GM19455 (cell line): ENCODE results near the gene BTBD1.

ENCODE experiments used
- ATAC-seq: cut with Tn5 transposase; IDR thresholded peaks from one replicate; pipeline ENCODE4 v1.9.1; 2021; ENCODE audit not compliant: unreplicated experiment

BTBD1 gene

GRCh38 chr15:82999426-82999825 lies 67.6 kb downstream of the BTBD1 start:
- no peak for ATAC-seq

DNA sequence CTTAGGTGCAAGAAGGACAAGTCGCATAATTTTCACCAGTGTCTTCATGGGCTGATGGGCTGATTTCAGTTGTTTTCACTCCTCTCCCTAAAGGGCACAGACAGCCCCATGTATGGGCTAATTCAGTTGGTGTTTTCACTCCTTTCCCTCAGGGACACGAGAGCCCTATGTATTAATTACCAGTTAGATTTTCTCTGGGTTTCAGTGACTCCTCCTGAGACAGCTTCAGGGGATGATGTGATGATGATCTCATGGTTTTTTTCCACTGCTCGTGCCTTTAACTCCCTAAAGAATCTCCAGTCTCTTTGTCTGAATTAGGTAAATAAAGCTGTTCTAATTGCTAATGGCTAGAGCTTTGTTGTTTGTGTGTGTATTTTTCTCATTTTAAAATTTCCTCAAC lies 71.1 kb downstream of the BTBD1 start:
- no peak for ATAC-seq

GRCh38 chr15:82995076-82995475 lies 72.0 kb downstream of the BTBD1 start:
- no peak for ATAC-seq

GRCh38 chr15:82993144-82993543 lies 73.9 kb downstream of the BTBD1 start:
- no peak for ATAC-seq

DNA sequence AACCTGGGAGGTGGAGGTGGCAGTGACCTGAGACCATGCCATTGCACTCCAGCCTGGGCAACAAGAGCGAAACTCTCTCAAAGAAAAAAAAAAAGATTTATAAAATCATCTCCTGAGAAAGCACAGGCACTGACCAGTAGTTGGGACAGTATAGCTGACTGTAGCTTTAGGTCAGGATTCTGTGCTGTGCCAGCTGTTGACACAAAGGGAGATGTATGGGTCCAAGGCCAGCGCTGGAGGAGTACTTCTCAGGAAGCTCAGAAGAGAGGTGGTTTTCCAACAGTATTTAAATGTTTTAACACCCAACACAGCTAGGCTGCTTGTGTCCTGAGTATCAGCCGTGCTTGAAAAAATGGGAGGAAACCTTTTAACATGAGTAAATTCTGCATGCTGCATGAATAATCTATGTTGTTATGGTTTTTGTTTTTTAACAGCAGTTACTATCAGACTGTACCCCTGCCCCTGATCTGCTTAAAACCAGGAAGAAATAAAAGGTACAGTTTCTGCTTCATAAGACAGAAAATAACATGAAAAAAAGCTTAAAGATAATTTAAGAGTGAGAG lies 74.5 kb downstream of the BTBD1 start:
- no peak for ATAC-seq

DNA sequence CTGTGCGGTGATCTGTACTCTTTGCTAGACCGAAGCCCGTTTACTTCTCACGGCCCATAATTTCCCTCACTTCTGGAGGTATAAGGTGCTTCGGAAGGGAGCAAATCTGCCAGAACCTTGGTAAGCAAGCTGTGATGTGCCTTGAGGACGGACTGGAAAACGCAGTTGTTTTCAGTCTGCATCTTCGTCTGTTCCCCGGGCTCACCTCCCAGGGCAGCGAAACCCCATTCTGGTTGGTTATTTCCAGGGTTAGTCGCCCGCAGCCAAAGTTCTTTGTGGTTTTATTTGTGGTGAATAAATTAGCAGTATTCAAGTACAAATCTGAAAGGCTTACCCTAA lies 80.6 kb downstream of the BTBD1 start:
- ATAC-seq: peak; percentile 32

- peak; percentile 93 for ATAC-seq
Measured at GRCh38 chr15:82985688-82986441, 81.2 kb downstream of the BTBD1 start, which contains the start of gene RAMAC. RAMAC (plus strand) TSS chr15:82986210; CDS start chr15:82989019, 2,809 bp downstream.

DNA sequence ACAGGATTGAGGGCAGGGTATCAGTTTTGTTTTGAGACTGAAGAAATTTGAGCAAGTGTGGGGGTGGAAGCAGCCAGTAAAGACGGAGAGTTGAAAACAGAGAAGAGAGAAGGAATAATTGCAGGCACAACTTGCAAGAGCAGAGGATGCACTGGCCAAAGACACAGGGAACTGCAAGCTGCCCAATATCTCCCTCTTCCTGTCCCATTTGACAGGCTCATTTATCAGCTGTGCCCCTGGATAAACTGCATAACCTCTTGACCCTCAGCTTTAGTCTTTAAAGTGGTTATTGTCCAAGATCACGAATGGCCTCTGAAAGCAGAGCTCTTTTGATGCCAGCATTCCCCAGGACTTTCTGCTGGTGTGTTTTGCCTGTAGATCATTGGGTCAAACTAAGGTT lies 86.1 kb downstream of the BTBD1 start:
- ATAC-seq: no peak

GRCh38 chr15:82979726-82980125 lies 87.3 kb downstream of the BTBD1 start:
- ATAC-seq: no peak

- no peak for ATAC-seq
Measured at GRCh38 chr15:82978438-82978837, 88.6 kb downstream of the BTBD1 start.

GRCh38 chr15:82977076-82977475 lies 90.0 kb downstream of the BTBD1 start:
- no peak for ATAC-seq

- ATAC-seq: no peak
Measured at GRCh38 chr15:82972990-82973389, 94.1 kb downstream of the BTBD1 start.

DNA sequence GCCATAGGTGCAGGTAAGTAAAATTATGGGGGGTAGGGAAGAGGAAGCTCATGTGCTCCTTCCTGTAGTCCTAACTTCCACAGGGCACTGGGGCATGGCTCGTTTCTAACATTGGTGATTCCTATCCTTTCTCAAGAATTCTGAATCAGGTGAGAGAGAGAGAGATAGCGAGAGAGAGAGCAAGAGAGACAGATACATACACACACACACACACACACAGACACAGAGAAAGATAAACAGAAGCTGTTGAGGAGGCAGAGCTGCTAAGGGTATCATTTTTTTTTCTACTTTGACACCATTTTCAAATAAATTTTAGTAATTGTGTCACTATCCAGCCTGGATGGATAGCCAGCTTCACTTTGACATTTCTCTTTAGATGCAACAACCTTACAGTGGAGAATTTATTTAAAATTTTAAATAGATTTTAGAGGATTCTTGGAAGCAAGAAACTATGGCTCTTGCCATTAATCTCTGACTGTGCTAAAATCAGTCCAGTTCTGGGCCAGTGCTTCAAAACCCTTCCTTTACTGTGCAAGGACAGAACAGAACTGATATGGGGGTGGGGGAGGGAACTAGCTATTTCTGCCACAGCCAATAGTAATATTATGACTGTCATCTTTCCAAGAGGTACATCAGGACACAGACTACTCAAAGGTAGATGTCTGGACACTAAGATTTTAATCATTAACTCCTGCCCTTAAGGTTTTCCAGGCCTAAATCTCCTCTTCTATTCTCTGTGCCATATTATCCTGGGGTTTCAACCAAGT lies 95.7 kb downstream of the BTBD1 start:
- no peak for ATAC-seq

GRCh38 chr15:82970696-82971095 lies 96.4 kb downstream of the BTBD1 start:
- ATAC-seq: no peak

GRCh38 chr15:82970078-82970686 lies 96.9 kb downstream of the BTBD1 start:
- no peak for ATAC-seq

DNA sequence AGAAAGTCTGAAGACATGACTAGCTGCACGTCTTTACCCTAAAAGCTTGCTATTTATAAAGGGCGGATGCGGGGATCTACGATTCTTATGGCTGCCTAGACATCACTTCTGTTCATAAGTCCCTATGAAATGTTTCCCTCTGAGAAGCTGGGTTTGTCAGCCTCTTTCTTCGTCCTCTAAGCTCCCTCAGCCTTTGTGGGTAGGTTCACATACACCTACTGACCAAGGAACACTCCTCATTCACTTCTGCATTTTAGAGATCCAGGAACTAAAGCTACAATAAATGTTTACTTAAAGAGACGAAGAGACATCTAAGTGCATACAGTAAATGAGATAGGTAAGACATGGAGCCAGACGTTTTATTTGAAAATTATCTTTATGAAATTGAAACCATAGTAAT lies 97.7 kb downstream of the BTBD1 start:
- no peak for ATAC-seq

- no peak for ATAC-seq
Measured at GRCh38 chr15:82968066-82968465, 99.0 kb downstream of the BTBD1 start.

DNA sequence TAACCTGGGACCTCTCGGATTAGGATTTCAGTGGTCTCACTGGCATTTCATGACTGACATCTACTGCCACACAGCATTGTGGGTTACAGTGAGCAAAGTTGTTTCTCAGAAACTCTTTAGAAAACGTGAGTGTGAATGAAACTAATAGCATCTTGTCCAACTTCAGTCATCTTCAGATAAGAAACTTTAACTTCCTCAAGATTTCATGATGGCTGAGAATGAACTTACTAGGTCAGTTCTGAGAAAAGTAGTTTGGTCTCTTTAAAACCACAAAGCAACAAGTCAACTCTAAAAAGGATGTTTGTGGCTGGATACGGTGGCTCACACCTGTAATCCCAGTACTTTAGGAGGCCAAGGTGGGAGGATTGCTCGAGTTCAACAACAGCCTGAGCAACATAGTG lies 100.4 kb downstream of the BTBD1 start:
- peak; percentile 90 for ATAC-seq
